ENCODE measurements around the gene APIP. TPM values are rescaled to one million over a fixed set of nuclear protein-coding genes. Genes with fewer than 3 reads are reported as not detected.

Gene APIP
- total and polyA plus RNA-seq, 10 of the 15 experiments (the other 5 are each of a cell fraction or from before 2014, with no cell fraction given), result 26.8 to 87.1 (median 52.8) TPM

DNA sequence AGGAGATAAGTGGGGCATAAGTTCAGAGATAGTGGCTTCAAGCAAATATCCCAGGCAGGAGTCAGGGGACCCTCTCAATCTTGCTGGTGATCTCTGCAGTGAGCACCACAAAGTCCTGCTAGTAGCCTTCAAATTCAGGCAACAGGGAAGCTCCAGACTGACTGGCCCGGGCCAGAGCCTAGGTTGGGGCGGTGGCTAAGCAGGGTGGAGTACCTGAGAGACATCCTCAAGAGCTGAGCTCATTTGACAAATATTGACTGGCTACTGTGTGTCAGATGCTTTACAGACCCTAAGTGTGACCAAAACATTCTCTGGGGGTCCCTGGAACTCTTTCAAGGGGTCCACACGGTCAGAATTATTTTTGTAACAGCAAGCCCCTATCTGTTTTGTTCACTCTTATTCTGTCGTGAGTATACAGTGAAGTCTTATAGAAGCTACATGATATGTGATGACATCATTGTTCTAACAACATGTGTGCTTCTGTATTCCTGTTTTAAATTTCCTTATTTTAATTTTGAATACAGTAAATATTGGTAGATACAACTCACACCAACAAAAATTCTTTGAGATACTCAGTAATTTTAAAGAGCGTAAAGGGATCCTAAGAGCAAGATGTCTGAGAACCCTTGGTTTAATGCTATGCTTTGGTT, 71.6 kb downstream of the APIP start:
- Histone ChIP-seq H3K4me3 (no peak overlapping the region), H2AFZ (ENCODE audit: control insufficient read depth, low read depth, low read length) (no peak overlapping the region), H3K27ac (ENCODE audit: control insufficient read depth, insufficient read depth) (no peak overlapping the region), H3K4me1 (ENCODE audit: control insufficient read depth, insufficient read depth, low read length) (no peaks in the 10 kb centered on the region), H3K9me3 (replicated peaks; ENCODE audit: control insufficient read depth, insufficient read depth, low read length) (no peaks in the 10 kb centered on the region; the same call in 2 of the 3 replicates), H3K27me3 (replicated peaks in 1 of 2; ENCODE audit: control insufficient read depth in 2 of 2, insufficient read depth in 2 of 2, low read length in 1 of 2) (no peaks in the 10 kb centered on the region; a peak in 1 of 4 replicates), H3K36me3 (ENCODE audit: control insufficient read depth in 2 of 2, insufficient read depth in 2 of 2, low read length in 1 of 2) (no peaks in the 10 kb centered on the region), H3K79me2 (ENCODE audit: control insufficient read depth, insufficient read depth, low read length) (no peaks in the 10 kb centered on the region), H3K4me2 (ENCODE audit: control insufficient read depth, insufficient read depth) (no peak overlapping the region), H3K9ac (ENCODE audit: control insufficient read depth, insufficient read depth, low read length) (no peak overlapping the region), H4K20me1 (ENCODE audit: control insufficient read depth, insufficient read depth) (no peaks in the 10 kb centered on the region)
- FAIRE-seq (no peak), DNase-seq (ENCODE audit: low read depth, low spot score) (no peak), ATAC-seq (no peak)
- 55% methylated on average over 5 of the region's 5 CpGs for WGBS (ENCODE audit: insufficient coverage, insufficient replicate concordance, low lambda C conversion rate, missing lambda C conversion rate)
- ChIA-PET POLR2A (no interaction called here), SMC1A (ENCODE audit: uncharacterized antibody, unreplicated experiment) (no interaction called here), RAD21 (ENCODE audit: unreplicated experiment) (no interaction called here), CTCF (no interaction called here)
- no TSS peak for BruUV-seq (replicated peaks)
- in situ Hi-C loops (cut with MboI) (no loop called here), intact Hi-C loops (cut with micrococcal nuclease; ENCODE audit: unreplicated experiment) (loop anchor here (5.0 kb wide), 1 partner anchor 548 kb away; no protein-coding TSS in a partner anchor)
- TF ChIP-seq POLR2AphosphoS2 (IDR thresholded peaks at IDR 0.05; ENCODE audit: low read depth, low read length) (no peak), WRNIP1 (IDR thresholded peaks at IDR 0.05; ENCODE audit: borderline replicate concordance, low read depth, low read length) (no peak), HDAC2 (IDR thresholded peaks at IDR 0.05) (no peak), TCF7 (IDR thresholded peaks at IDR 0.05; ENCODE audit: borderline replicate concordance) (no peak), JUNB (IDR thresholded peaks at IDR 0.05) (no peak), RBBP5 (conservative IDR thresholded peaks at IDR 0.05) (no peak), CREB1 (IDR thresholded peaks at IDR 0.05; ENCODE audit: low read depth) (no peak), BHLHE40 (IDR thresholded peaks at IDR 0.05; ENCODE audit: borderline replicate concordance in 1 of 2, low read depth in 2 of 2, low read length in 1 of 2) (no peak), NFYA (IDR thresholded peaks at IDR 0.05; ENCODE audit: borderline replicate concordance, low read depth, low read length) (no peak), SIN3A (IDR thresholded peaks at IDR 0.05; ENCODE audit: low read depth, low read length) (no peak), YY1 (IDR thresholded peaks at IDR 0.05; ENCODE audit: low read depth, low read length) (no peak), EP300 (IDR thresholded peaks at IDR 0.05; ENCODE audit: borderline replicate concordance in 1 of 2, control insufficient read depth in 1 of 2, low read depth in 2 of 2, low read length in 2 of 2) (no peak)
- TF ChIP-seq, protein P1, sequence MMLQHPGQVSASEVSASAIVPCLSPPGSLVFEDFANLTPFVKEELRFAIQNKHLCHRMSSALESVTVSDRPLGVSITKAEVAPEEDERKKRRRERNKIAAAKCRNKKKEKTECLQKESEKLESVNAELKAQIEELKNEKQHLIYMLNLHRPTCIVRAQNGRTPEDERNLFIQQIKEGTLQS (IDR thresholded peaks at IDR 0.05; ENCODE audit: borderline replicate concordance, extremely low read depth, low read depth, low read length), result no peak
- TF ChIP-seq, protein P2, sequence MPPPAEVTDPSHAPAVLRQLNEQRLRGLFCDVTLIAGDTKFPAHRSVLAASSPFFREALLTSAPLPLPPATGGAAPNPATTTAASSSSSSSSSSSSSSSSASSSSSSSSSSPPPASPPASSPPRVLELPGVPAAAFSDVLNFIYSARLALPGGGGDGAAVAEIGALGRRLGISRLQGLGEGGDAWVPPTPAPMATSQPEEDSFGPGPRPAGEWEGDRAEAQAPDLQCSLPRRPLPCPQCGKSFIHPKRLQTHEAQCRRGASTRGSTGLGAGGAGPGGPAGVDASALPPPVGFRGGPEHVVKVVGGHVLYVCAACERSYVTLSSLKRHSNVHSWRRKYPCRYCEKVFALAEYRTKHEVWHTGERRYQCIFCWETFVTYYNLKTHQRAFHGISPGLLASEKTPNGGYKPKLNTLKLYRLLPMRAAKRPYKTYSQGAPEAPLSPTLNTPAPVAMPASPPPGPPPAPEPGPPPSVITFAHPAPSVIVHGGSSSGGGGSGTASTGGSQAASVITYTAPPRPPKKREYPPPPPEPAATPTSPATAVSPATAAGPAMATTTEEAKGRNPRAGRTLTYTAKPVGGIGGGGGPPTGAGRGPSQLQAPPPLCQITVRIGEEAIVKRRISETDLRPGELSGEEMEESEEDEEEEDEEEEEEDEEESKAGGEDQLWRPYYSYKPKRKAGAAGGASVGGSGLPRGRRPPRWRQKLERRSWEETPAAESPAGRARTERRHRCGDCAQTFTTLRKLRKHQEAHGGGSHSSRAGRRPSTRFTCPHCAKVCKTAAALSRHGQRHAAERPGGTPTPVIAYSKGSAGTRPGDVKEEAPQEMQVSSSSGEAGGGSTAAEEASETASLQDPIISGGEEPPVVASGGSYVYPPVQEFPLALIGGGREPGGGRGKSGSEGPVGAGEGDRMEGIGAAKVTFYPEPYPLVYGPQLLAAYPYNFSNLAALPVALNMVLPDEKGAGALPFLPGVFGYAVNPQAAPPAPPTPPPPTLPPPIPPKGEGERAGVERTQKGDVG (CRISPR knock-in tag; IDR thresholded peaks at IDR 0.05), result no peak
- TF ChIP-seq, protein P3, sequence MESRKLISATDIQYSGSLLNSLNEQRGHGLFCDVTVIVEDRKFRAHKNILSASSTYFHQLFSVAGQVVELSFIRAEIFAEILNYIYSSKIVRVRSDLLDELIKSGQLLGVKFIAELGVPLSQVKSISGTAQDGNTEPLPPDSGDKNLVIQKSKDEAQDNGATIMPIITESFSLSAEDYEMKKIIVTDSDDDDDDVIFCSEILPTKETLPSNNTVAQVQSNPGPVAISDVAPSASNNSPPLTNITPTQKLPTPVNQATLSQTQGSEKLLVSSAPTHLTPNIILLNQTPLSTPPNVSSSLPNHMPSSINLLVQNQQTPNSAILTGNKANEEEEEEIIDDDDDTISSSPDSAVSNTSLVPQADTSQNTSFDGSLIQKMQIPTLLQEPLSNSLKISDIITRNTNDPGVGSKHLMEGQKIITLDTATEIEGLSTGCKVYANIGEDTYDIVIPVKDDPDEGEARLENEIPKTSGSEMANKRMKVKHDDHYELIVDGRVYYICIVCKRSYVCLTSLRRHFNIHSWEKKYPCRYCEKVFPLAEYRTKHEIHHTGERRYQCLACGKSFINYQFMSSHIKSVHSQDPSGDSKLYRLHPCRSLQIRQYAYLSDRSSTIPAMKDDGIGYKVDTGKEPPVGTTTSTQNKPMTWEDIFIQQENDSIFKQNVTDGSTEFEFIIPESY (IDR thresholded peaks at IDR 0.05), result no peak
- TF ChIP-seq, protein P4, sequence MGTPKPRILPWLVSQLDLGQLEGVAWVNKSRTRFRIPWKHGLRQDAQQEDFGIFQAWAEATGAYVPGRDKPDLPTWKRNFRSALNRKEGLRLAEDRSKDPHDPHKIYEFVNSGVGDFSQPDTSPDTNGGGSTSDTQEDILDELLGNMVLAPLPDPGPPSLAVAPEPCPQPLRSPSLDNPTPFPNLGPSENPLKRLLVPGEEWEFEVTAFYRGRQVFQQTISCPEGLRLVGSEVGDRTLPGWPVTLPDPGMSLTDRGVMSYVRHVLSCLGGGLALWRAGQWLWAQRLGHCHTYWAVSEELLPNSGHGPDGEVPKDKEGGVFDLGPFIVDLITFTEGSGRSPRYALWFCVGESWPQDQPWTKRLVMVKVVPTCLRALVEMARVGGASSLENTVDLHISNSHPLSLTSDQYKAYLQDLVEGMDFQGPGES (IDR thresholded peaks at IDR 0.05), result no peak
- TF ChIP-seq, protein P5, sequence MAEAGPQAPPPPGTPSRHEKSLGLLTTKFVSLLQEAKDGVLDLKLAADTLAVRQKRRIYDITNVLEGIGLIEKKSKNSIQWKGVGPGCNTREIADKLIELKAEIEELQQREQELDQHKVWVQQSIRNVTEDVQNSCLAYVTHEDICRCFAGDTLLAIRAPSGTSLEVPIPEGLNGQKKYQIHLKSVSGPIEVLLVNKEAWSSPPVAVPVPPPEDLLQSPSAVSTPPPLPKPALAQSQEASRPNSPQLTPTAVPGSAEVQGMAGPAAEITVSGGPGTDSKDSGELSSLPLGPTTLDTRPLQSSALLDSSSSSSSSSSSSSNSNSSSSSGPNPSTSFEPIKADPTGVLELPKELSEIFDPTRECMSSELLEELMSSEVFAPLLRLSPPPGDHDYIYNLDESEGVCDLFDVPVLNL (IDR thresholded peaks at IDR 0.05; ENCODE audit: low read depth, low read length), result no peak
